DOHH2 (cell line): ENCODE results near the gene TMEM244.
"Not testable (repeated sequence)": the region's sequence is repeated elsewhere in the genome, so short reads cannot be mapped to it uniquely, and the experiment has no call there.

Source experiments
- CTCF ChIP-seq: fragments of 200-600 bp; sonication (generic); IDR thresholded peaks from one replicate; pipeline ENCODE4 v1.5.1; 2014; ENCODE audit warnings: antibody characterized with exemption, mild to moderate bottlenecking, low read depth, low read length; ENCODE audit not compliant: poor library complexity, severe bottlenecking
- EZH2phosphoT487 ChIP-seq: fragments of 200-600 bp; sonication (generic); IDR thresholded peaks from 2 replicates; pipeline ENCODE4 v1.6.1; 2017; ENCODE audit warnings: borderline replicate concordance, mild to moderate bottlenecking, antibody characterized with exemption, low read length, moderate library complexity, mixed read lengths

GRCh38 chr6:129807141-129807540, 54.0 kb downstream of the TMEM244 start:
- not testable (repeated sequence) for TF ChIP-seq CTCF, EZH2phosphoT487
